GM19324 (cell line): ENCODE data around the gene NR0B1.

Experiments used
- ATAC-seq: cut with Tn5 transposase; IDR thresholded peaks from one replicate; pipeline ENCODE4 v1.9.1; 2021; ENCODE audit warnings: mild to moderate bottlenecking, moderate library complexity; ENCODE audit not compliant: unreplicated experiment, low FRiP score

The NR0B1 gene

DNA sequence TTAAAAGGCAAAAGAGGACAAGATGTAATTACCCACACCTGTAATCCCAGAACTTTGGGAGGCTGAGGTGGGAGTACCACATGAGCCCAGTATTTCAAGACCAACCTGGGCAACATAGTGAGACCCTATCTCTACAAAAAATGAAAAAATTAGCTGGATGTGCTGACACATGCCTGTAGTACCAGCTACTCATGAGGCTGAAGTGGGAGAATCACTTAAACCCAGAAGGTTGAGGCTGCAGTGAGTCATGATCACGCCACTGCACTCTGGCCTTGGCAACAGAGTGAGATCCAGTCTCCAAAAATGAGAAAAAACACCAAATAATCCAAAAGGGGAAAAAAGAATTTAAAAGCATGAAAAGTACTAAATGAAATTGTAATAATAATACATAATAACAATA is 30.8 kb downstream of the NR0B1 start:
- ATAC-seq, result no peak

DNA sequence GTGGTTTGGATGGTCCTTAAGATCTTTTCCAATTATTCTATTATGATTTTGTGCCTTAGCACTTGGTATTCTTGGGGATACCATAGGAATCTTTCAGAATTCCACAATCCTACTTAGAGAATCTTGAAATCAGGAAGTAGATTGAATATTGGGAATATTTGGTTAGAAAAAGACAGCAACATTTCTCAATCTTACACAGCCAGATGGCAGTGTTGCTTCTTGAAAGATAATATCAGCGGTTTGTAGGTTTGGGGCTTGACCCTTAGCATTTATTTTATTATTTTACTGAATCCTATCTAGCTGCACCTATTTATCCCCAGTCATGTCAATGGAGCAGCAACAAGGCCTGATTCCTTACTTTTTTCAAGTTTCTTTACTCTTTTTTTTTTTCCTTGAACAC is 33.7 kb downstream of the NR0B1 start:
- no peak for ATAC-seq

DNA sequence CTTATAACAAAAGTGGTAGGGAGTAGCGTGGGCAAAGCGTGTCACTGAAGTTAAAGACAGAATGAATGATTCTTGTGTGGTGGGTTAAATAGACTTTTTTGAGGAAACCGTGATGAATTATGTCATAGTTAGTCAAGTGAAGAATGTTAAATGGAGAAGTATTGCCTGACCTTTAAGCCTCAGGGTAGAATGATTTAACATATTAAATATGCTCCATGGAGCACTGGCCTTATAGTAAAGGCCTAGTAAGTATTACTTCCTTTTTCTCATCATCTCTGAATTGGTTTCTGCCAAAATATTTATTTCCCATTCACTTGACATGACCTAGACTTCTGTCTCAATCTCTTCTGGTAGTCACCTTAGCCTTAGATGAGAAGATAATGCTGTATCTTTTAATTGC is 38.6 kb downstream of the NR0B1 start:
- ATAC-seq, result no peak

DNA sequence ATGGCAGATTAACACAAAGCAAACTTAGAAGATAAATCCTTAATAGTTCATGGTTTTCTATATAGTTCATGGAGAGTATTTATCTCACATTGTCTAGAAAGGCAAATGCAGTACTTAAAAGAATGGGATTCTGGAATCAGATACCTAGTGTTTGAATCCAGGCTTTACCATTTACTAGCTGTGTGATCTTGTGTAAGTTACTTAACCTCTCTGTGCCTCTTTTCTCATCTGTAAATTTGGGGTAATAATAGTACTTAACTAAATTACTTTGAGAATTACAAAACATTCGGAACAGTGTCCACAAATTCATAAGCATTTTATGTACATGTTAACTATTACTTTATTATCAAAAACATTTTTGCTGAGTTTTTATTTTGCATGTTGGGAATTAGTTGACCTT is 46.4 kb downstream of the NR0B1 start:
- ATAC-seq, result no peak

DNA sequence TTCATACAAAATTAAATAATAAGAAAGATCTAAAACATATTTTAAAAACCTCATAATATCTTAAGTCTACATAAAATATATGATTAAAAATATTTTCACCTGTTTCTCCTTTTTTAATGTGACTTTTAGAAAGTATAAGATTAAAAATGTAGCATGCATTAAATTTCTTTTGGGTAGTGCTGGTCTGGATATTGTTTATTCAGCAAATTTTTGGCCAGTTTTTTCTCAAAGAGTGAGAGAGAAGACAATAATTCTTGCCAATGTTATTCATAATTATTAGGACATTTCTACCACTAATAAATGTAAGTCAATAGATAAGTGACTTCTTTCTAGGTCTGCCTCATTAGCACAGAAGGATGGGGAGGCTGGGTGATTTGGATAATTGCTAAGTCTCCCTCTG is 48.2 kb downstream of the NR0B1 start:
- no peak for ATAC-seq

DNA sequence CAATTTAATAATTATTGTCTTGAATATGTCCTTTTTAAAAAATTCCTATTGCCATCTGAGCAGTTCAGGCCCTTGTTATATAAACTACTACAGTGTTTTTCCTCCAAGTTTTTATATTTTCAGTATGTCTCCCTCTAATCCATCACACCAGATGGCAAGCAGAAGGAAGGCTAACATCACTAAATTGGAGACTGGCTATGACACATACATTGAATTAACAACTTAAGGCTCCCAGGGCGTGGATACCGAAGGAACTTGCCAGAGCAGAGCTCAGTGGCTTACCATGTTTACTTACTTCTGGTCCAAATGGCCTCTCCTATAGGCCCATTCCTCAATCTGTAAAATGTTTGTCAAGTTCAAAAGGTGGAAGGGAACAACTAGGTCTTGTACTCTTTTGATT is 49.3 kb downstream of the NR0B1 start:
- ATAC-seq, result no peak
